GM12878 (cell line): ENCODE results near the gene KIF17. TPM values are rescaled to one million over a fixed set of nuclear protein-coding genes. Genes with fewer than 3 reads are reported as not detected.

Experiments
- ATAC-seq: fragments of 200-7000 bp; cut with Tn5 transposase; 3 replicates; pipeline ENCODE4 v1.9.1; 2020; ENCODE audit warnings: mild to moderate bottlenecking, moderate library complexity
- BruUV-seq: library from RNA; stranded (reverse); fragments of 400-500 nt; replicated peaks from 2 replicates; lab custom pipeline; 2021; lab: Mats Ljungman, UMichigan
- CTCF ChIA-PET: fragments of 300-600 bp; sonication (Branson Sonifier 250); formaldehyde crosslinking; extraction: SDS; loops from one replicate; lab custom pipeline; 2021; ENCODE audit warnings: inconsistent platforms; lab: Yijun Ruan, JAX
- POLR2A ChIA-PET: fragments of 350-600 bp; formaldehyde crosslinking; extraction: SDS; loops from one replicate; lab custom pipeline; 2021; ENCODE audit warnings: inconsistent platforms; lab: Charles Lee
- RAD21 ChIA-PET: fragments of 300-600 bp; sonication (Branson Sonifier 250); formaldehyde crosslinking; loops from one replicate; lab custom pipeline; 2023; ENCODE audit warnings: antibody characterized with exemption; ENCODE audit not compliant: unreplicated experiment; lab: Charles Lee
- SMC1A ChIA-PET: fragments of 300-600 bp; sonication (Branson Sonifier 250); formaldehyde crosslinking; loops from one replicate; lab custom pipeline; 2023; ENCODE audit not compliant: unreplicated experiment, uncharacterized antibody; lab: Charles Lee
- DNase-seq: peaks from one replicate; pipeline ENCODE4 v3.0.0-alpha.2; 2011; ENCODE audit warnings: low read depth, low spot score
- FAIRE-seq: peaks from 3 replicates; lab custom pipeline; 2011; peaks lifted over from hg19 to GRCh38; lab: Jason Lieb, UNC
- H2AFZ ChIP-seq: 2 replicates; pipeline ENCODE4 v1.6.0; 2011; ENCODE audit warnings: low read depth, low read length, control low read depth; ENCODE audit not compliant: control insufficient read depth
- H3K27ac ChIP-seq: 2 replicates; pipeline ENCODE4 v1.5.1; 2011; ENCODE audit warnings: control low read depth; ENCODE audit not compliant: control insufficient read depth, insufficient read depth
- H3K27me3 ChIP-seq, 2 experiments: replicated peaks in 1 of 2; 2 replicates each; pipeline versions ENCODE4 v1.6.0 to v1.6.1; 2011; ENCODE audit warnings: low read length in 1 of 2; ENCODE audit not compliant: control insufficient read depth in 2 of 2, insufficient read depth in 2 of 2
- H3K36me3 ChIP-seq, 2 experiments: 2 replicates each; pipeline ENCODE4 v1.5.1; 2011; ENCODE audit warnings: low read length in 1 of 2; ENCODE audit not compliant: control insufficient read depth in 2 of 2, insufficient read depth in 2 of 2
- H3K4me1 ChIP-seq: 2 replicates; pipeline ENCODE4 v1.6.1; 2011; ENCODE audit warnings: mild to moderate bottlenecking, low read length, moderate library complexity, mixed read lengths; ENCODE audit not compliant: control insufficient read depth, insufficient read depth
- H3K4me2 ChIP-seq: 2 replicates; pipeline ENCODE4 v1.6.0; 2011; ENCODE audit warnings: control low read depth; ENCODE audit not compliant: control insufficient read depth, insufficient read depth
- H3K4me3 ChIP-seq: fragments of 200-600 bp; sonication (generic); 2 replicates; pipeline ENCODE4 v1.5.1; 2016
- H3K79me2 ChIP-seq: 2 replicates; pipeline ENCODE4 v1.6.0; 2011; ENCODE audit warnings: low read length; ENCODE audit not compliant: control insufficient read depth, insufficient read depth
- H3K9ac ChIP-seq: 2 replicates; pipeline ENCODE4 v1.8.0; 2011; ENCODE audit warnings: low read length, control low read depth, mixed read lengths; ENCODE audit not compliant: control insufficient read depth, insufficient read depth
- H3K9me3 ChIP-seq: replicated peaks from 3 replicates; pipeline ENCODE4 v1.5.1; 2011; ENCODE audit warnings: mild to moderate bottlenecking, low read length; ENCODE audit not compliant: control insufficient read depth, insufficient read depth
- H4K20me1 ChIP-seq: 2 replicates; pipeline ENCODE4 v1.6.0; 2011; ENCODE audit not compliant: control insufficient read depth, insufficient read depth
- ASH2L ChIP-seq: fragments of 300-600, 200-600 bp; sonication (generic); IDR thresholded peaks from 2 replicates; pipeline ENCODE4 v1.6.1; 2017; ENCODE audit warnings: low read depth, mild to moderate bottlenecking, borderline replicate concordance
- CHD2 ChIP-seq: IDR thresholded peaks from 2 replicates; pipeline ENCODE4 v1.6.1; 2011; ENCODE audit warnings: low read depth, low read length, improper control_type of control experiment, borderline replicate concordance
- DPF2 ChIP-seq: fragments of 450-650 bp; IDR thresholded peaks from 2 replicates; pipeline ENCODE4 v1.6.1; 2017; ENCODE audit warnings: mild to moderate bottlenecking
- WGBS: methylation state at CpG from one replicate; pipeline ENCODE4 v1.1.6; 2016; ENCODE audit warnings: low lambda C conversion rate; ENCODE audit not compliant: insufficient replicate concordance, insufficient coverage; ENCODE audit errors: missing lambda C conversion rate; 5-methylcytosine and 5-hydroxymethylcytosine counted together
- in situ Hi-C: fragments of 300-500 bp; cut with MboI; formaldehyde crosslinking; loops from 9 replicates; pipeline ENCODE4 v1.14.3; 2018; ENCODE audit warnings: mixed read lengths
- intact Hi-C: fragments of 100-400 bp; cut with micrococcal nuclease; formaldehyde crosslinking; loops from one replicate; pipeline ENCODE4 v1.14.2; 2022; ENCODE audit not compliant: unreplicated experiment
- polyA plus RNA-seq, 11 experiments: library from polyadenylated mRNA; depleted of rRNA in 4 of 11; unstranded in 6 of 11; stranded (reverse) in 5 of 11; fragments of >200 nt; fragmentation: Nextera tagmentation in 4 of 11; fragmentation: Illumina TruSeq in 1 of 11; extraction: Ambion mirVana in 4 of 11; extraction: Trizol in 1 of 11; gene quantifications; 1 replicate in 1 of 11; 2 replicates in 10 of 11; pipeline versions ENCODE4 v1.2.1 to v1.2.3, GENCODE V29; 2011 to 2016; ENCODE audit warnings: inconsistent platforms in 2 of 11, missing spikeins in 2 of 11, low read depth in 1 of 11
- total RNA-seq, 4 experiments: library from RNA; depleted of rRNA in 3 of 4; stranded (reverse); fragments of >200 nt in 3 of 4; fragmentation: Illumina TruSeq in 1 of 4; extraction: Trizol in 1 of 4; gene quantifications; 2 replicates each; pipeline versions ENCODE4 v1.2.1 to v1.2.3, GENCODE V29; 2013 to 2021
- TF ChIP-seq, protein P1 (sequence below): fragments of 450-650 bp; IDR thresholded peaks from 2 replicates; pipeline ENCODE4 v1.6.1; 2016; ENCODE audit warnings: mild to moderate bottlenecking
- TF ChIP-seq, protein P2 (sequence below): fragments of 450-650 bp; IDR thresholded peaks from 2 replicates; pipeline ENCODE4 v1.6.1; 2016; ENCODE audit warnings: mild to moderate bottlenecking, moderate library complexity, borderline replicate concordance

Gene KIF17
- total and polyA plus RNA-seq, 10 of the 15 experiments (the other 5 are each of a cell fraction or from before 2014, with no cell fraction given): 0.01 to 0.10 (median 0.03) TPM; not detected in 7

DNA sequence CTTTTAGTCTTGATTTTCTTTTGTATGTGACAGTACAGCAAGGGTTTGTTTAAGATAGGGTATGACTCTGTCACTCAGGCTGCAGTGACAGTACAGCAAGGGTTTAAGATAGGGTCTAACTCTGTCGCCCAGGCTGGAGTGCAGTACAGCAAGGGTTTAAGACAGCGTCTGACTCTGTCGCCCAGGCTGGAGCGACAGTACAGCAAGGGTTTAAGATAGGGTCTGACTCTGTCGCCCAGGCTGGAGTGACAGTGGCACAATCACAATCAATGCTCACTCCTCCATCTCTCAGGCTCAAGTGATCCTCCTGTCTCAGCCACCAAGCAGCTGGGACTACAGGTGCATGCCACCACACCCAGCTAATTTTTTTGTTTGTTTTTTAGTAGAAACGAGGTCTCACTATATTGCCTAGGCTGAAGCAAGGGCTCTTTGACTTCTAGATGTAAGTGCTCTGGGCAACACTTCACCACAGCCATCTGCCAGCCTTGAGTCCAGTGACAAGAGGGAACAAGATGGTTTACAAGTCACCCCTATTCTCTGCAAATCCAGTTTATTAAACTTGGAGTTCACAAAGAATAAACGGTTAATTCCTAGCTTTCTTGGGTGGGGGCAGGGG, 15.7 kb upstream of the KIF17 start:
- DNase-seq (no peak), ATAC-seq (no peak), FAIRE-seq (no peak)
- no peaks in the 10 kb centered on the region for H3K9me3 ChIP-seq
- H2AFZ ChIP-seq: peak overlapping the region; percentile 9
- intact Hi-C loops (no loop called here), in situ Hi-C loops (no loop called here)
- H3K4me3 ChIP-seq: peak overlapping the region; percentile 49
- H3K4me1 ChIP-seq: peaks cover 10% of the 10 kb centered on the region
- no peak overlapping the region for H3K27ac ChIP-seq
- no peak overlapping the region for H3K9ac ChIP-seq
- peaks cover 0 to 3% of the 10 kb centered on the region in 2 experiments; a peak in 2 of 4 replicates for H3K36me3 ChIP-seq
- peaks cover 8 to 9% of the 10 kb centered on the region in 2 experiments; a peak in 3 of 4 replicates for H3K27me3 ChIP-seq
- H4K20me1 ChIP-seq: 0 out of 2 replicates have a peak, but pooled peaks cover 2% of the 10 kb centered on the region
- CTCF ChIA-PET: interaction anchor here (0.6 to 2.7 kb wide), 5 partner anchors 36 to 406 kb away, joined by 3 to 14 read pairs (median 3); no protein-coding TSS in a partner anchor
- WGBS: 21% methylated on average over 7 of the region's 7 CpGs
- SMC1A ChIA-PET: interaction anchor here (1.0 kb wide), 4 partner anchors 17 to 52 kb away, joined by 3 read pairs; no protein-coding TSS in a partner anchor
- TF ChIP-seq CHD2 (no peak), DPF2 (no peak), ASH2L (no peak)
- TF ChIP-seq, protein P1, sequence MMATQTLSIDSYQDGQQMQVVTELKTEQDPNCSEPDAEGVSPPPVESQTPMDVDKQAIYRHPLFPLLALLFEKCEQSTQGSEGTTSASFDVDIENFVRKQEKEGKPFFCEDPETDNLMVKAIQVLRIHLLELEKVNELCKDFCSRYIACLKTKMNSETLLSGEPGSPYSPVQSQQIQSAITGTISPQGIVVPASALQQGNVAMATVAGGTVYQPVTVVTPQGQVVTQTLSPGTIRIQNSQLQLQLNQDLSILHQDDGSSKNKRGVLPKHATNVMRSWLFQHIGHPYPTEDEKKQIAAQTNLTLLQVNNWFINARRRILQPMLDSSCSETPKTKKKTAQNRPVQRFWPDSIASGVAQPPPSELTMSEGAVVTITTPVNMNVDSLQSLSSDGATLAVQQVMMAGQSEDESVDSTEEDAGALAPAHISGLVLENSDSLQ: peak; percentile 49; the same call in 1 of the 2 replicates
- TF ChIP-seq, protein P2, sequence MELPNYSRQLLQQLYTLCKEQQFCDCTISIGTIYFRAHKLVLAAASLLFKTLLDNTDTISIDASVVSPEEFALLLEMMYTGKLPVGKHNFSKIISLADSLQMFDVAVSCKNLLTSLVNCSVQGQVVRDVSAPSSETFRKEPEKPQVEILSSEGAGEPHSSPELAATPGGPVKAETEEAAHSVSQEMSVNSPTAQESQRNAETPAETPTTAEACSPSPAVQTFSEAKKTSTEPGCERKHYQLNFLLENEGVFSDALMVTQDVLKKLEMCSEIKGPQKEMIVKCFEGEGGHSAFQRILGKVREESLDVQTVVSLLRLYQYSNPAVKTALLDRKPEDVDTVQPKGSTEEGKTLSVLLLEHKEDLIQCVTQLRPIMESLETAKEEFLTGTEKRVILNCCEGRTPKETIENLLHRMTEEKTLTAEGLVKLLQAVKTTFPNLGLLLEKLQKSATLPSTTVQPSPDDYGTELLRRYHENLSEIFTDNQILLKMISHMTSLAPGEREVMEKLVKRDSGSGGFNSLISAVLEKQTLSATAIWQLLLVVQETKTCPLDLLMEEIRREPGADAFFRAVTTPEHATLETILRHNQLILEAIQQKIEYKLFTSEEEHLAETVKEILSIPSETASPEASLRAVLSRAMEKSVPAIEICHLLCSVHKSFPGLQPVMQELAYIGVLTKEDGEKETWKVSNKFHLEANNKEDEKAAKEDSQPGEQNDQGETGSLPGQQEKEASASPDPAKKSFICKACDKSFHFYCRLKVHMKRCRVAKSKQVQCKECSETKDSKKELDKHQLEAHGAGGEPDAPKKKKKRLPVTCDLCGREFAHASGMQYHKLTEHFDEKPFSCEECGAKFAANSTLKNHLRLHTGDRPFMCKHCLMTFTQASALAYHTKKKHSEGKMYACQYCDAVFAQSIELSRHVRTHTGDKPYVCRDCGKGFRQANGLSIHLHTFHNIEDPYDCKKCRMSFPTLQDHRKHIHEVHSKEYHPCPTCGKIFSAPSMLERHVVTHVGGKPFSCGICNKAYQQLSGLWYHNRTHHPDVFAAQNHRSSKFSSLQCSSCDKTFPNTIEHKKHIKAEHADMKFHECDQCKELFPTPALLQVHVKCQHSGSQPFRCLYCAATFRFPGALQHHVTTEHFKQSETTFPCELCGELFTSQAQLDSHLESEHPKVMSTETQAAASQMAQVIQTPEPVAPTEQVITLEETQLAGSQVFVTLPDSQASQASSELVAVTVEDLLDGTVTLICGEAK: no peak
- peak overlapping the region; percentile 98; the same call in 1 of the 2 replicates for H3K4me2 ChIP-seq
- BruUV-seq: no TSS peak
- POLR2A ChIA-PET: no interaction called here
- no peaks in the 10 kb centered on the region for H3K79me2 ChIP-seq
- RAD21 ChIA-PET: interaction anchor here (1.2 to 1.6 kb wide), 2 partner anchors 53 to 462 kb away, joined by 3 to 7 read pairs; partner anchors contain the start of gene HP1BP3
